K562 (cell line): Measurements from ENCODE around the gene NCAPG2.

Source experiments
- ARID2 ChIP-seq: fragments of 450-650 bp; IDR thresholded peaks from 2 replicates; pipeline ENCODE4 v1.6.1; 2017; ENCODE audit warnings: antibody characterized with exemption, mild to moderate bottlenecking
- BCOR ChIP-seq: fragments of 450-650 bp; IDR thresholded peaks from 2 replicates; pipeline ENCODE4 v1.6.1; 2016
- CTBP1 ChIP-seq: fragments of 450-650 bp; IDR thresholded peaks from 2 replicates; pipeline ENCODE4 v1.6.1; 2016; ENCODE audit warnings: borderline replicate concordance
- CTCF ChIP-seq, 3 experiments: IDR thresholded peaks in 2 of 3; conservative IDR thresholded peaks in 1 of 3; 2 replicates each; pipeline ENCODE4 v1.5.1; 2011 to 2012; ENCODE audit warnings: low read length in 3 of 3, mild to moderate bottlenecking in 3 of 3, control low read depth in 2 of 3, improper control_type of control experiment in 1 of 3, inconsistent platforms in 1 of 3, low read depth in 1 of 3, mixed read lengths in 1 of 3, moderate library complexity in 1 of 3; ENCODE audit not compliant: insufficient read depth in 2 of 3
- FOXM1 ChIP-seq, 2 experiments: fragments of 450-650 bp in 1 of 2; sonication (generic) in 1 of 2; formaldehyde crosslinking in 1 of 2; IDR thresholded peaks; 2 replicates each; pipeline versions ENCODE4 v1.6.1 to v1.9.0; 2017 to 2022; ENCODE audit warnings: low read depth in 2 of 2, mild to moderate bottlenecking in 2 of 2, missing genetic modification reagents in 1 of 2, moderate library complexity in 1 of 2
- NRF1 ChIP-seq, 2 experiments: fragments of 450-650 bp; IDR thresholded peaks in 1 of 2; conservative IDR thresholded peaks in 1 of 2; 2 replicates each; pipeline ENCODE4 v1.6.1; 2014; ENCODE audit warnings: mild to moderate bottlenecking in 2 of 2
- POLR2A ChIP-seq: fragments of 450-650 bp; conservative IDR thresholded peaks from 2 replicates; pipeline ENCODE4 v1.6.1; 2016
- RFX1 ChIP-seq: fragments of 450-650 bp; IDR thresholded peaks from 2 replicates; pipeline ENCODE4 v1.6.1; 2016; ENCODE audit warnings: mild to moderate bottlenecking, moderate library complexity
- SMAD3 ChIP-seq: fragments of 450-650 bp; formaldehyde crosslinking; conservative IDR thresholded peaks from 2 replicates; pipeline ENCODE4 v1.4.0; 2020; ENCODE audit warnings: mild to moderate bottlenecking
- SMARCB1 ChIP-seq: IDR thresholded peaks from 2 replicates; pipeline ENCODE4 v1.6.1; 2011; ENCODE audit warnings: improper control_type of control experiment, low read depth; ENCODE audit not compliant: insufficient read length
- U2AF1 ChIP-seq: fragments of 200-400 bp; formaldehyde crosslinking; optimal IDR thresholded peaks from 2 replicates; pipeline ENCODE3; 2017; ENCODE audit warnings: mild to moderate bottlenecking, low read depth, low read length, moderate library complexity
- ZNF184 ChIP-seq: sonication (generic); formaldehyde crosslinking; IDR thresholded peaks from 2 replicates; pipeline ENCODE4 v1.5.0; 2020; ENCODE audit warnings: missing genetic modification reagents
- ZNF224 ChIP-seq: sonication (generic); formaldehyde crosslinking; IDR thresholded peaks from 2 replicates; pipeline ENCODE4 v1.8.0; 2022; ENCODE audit warnings: mild to moderate bottlenecking, missing genetic modification reagents
- ZNF717 ChIP-seq: fragments of 250-450 bp; sonication (Bioruptor Pico); IDR thresholded peaks from 2 replicates; pipeline ENCODE4 v1.5.0; 2021

- TF ChIP-seq NRF1 (conservative IDR thresholded peaks at IDR 0.05 in 1 of 2, IDR thresholded peaks at IDR 0.05 in 1 of 2) (no peak), ZNF184 (no peak), FOXM1 (IDR thresholded peaks at IDR 0.05; ENCODE audit: low read depth) (no peak), FOXM1 (CRISPR knock-in tag; IDR thresholded peaks at IDR 0.05; ENCODE audit: low read depth) (no peak), POLR2A (no peak), CTCF (IDR thresholded peaks at IDR 0.05 in 2 of 3, conservative IDR thresholded peaks at IDR 0.05 in 1 of 3; ENCODE audit: insufficient read depth in 2 of 3, low read depth in 1 of 3, low read length in 3 of 3) (no peak), ZNF717 (CRISPR knock-in tag) (no peak), RFX1 (no peak), ARID2 (no peak), SMARCB1 (no peak), U2AF1 (no peak), CTBP1 (no peak), ZNF224 (no peak), SMAD3 (CRISPR knock-in tag) (no peak), BCOR (no peak)
Measured at GRCh38 chr7:158591944-158592343, 112.7 kb downstream of the NCAPG2 start.
